ENCODE results near the gene SHISA7.

DNA sequence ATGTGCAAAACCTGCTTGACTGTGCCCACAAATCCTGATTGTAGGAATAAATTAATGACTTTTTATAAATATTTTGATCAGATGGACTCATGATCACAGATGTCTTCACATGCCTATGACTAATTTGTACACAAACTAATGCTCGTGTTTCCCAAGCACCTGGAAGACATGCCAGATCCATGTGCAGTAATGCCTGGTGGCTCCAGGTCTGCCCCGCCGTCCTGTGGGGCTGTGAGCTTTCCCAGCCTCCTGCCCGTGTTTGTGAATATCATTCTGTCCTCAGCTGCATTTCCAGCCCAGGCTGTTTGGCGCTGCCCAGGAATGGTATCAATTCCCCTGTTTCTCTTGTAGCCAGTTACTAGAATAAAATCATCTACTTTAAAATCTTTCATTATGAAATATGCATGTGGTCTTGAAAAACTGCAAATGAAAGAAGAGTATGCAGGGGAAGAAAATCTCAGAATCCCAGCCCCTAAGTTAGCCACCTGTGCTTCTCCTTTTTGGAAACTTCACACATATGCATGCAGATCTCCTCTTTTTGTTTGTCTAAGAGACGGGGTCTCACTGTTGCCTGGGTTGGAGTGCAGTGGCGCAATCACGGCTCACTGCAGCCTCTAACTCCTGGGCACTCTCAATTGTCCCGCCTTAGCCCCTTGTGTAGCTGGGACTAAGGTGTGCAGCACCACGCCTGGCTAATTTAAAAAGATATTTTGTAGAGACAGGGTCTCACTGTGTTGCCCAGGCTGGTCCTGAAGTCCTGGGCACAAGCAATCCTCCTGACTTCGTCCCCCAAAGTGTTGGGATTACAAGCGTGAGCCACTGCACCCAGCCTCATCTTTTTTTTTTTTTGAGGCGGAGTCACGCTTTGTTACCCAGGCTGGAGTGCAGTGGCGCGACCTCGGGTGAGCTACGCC lies 51.1 kb downstream of the SHISA7 start:
- TF ChIP-seq, protein P1, sequence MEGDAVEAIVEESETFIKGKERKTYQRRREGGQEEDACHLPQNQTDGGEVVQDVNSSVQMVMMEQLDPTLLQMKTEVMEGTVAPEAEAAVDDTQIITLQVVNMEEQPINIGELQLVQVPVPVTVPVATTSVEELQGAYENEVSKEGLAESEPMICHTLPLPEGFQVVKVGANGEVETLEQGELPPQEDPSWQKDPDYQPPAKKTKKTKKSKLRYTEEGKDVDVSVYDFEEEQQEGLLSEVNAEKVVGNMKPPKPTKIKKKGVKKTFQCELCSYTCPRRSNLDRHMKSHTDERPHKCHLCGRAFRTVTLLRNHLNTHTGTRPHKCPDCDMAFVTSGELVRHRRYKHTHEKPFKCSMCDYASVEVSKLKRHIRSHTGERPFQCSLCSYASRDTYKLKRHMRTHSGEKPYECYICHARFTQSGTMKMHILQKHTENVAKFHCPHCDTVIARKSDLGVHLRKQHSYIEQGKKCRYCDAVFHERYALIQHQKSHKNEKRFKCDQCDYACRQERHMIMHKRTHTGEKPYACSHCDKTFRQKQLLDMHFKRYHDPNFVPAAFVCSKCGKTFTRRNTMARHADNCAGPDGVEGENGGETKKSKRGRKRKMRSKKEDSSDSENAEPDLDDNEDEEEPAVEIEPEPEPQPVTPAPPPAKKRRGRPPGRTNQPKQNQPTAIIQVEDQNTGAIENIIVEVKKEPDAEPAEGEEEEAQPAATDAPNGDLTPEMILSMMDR (IDR thresholded peaks at IDR 0.05 in 8 of 11, conservative IDR thresholded peaks at IDR 0.05 in 3 of 11) = no peak
- no peak for TF ChIP-seq POLR2AphosphoS5 (IDR thresholded peaks at IDR 0.05)
- no peak for TF ChIP-seq POLR2A (IDR thresholded peaks at IDR 0.05)

All from spleen (tissue), 7 donors.